ENCODE data around the gene RRAS2. TPM values are rescaled to one million over a fixed set of nuclear protein-coding genes. Genes with fewer than 3 reads are reported as not detected.

RRAS2 gene
- total RNA-seq, 2 donors from 2014 or later, result 15.8 to 27.5 TPM

GRCh38 chr11:14386081-14386480 lies 27.1 kb upstream of the RRAS2 start:
- Histone ChIP-seq H3K36me3 (replicated peaks in 1 of 2; ENCODE audit: insufficient read depth in 1 of 2, low read depth in 2 of 2) (no peaks in the 10 kb centered on the region), H3K9me3 (no peaks in the 10 kb centered on the region), H3K4me3 (no peak overlapping the region), H3K27me3 (no peaks in the 10 kb centered on the region), H3K27ac (no peak overlapping the region), H3K4me1 (peaks cover 11% of the 10 kb centered on the region)
- intact Hi-C loops (cut with DNase I), result no loop called here
- DNase-seq (no peak), ATAC-seq (no peak)
- TF ChIP-seq CTCF (IDR thresholded peaks at IDR 0.05) (no peak), POLR2A (IDR thresholded peaks at IDR 0.05) (no peak)

GRCh38 chr11:14384338-14384737 lies 25.4 kb upstream of the RRAS2 start:
- peaks cover 12% of the 10 kb centered on the region for H3K4me1 ChIP-seq
- intact Hi-C loops (cut with DNase I), result no loop called here
- no peak overlapping the region for H3K27ac ChIP-seq
- 82 to 86% methylated on average over 1 of the region's 1 CpG for WGBS, 2 donors
- H3K27me3 ChIP-seq, result no peaks in the 10 kb centered on the region
- DNase-seq (no peak), ATAC-seq (no peak)
- no peaks in the 10 kb centered on the region for H3K9me3 ChIP-seq
- no peak overlapping the region for H3K4me3 ChIP-seq
- H3K36me3 ChIP-seq (replicated peaks in 1 of 2; ENCODE audit: insufficient read depth in 1 of 2, low read depth in 2 of 2), result no peaks in the 10 kb centered on the region
- TF ChIP-seq CTCF (IDR thresholded peaks at IDR 0.05), result no peak
- TF ChIP-seq POLR2A (IDR thresholded peaks at IDR 0.05), result no peak

GRCh38 chr11:14381968-14382367 lies 23.0 kb upstream of the RRAS2 start:
- DNase-seq (no peak), ATAC-seq (no peak)
- H3K27me3 ChIP-seq, result no peaks in the 10 kb centered on the region
- intact Hi-C loops (cut with DNase I), result no loop called here
- H3K9me3 ChIP-seq, result no peaks in the 10 kb centered on the region
- TF ChIP-seq CTCF (IDR thresholded peaks at IDR 0.05) (no peak), POLR2A (IDR thresholded peaks at IDR 0.05) (no peak)
- no peaks in the 10 kb centered on the region for H3K36me3 ChIP-seq (replicated peaks in 1 of 2; ENCODE audit: insufficient read depth in 1 of 2, low read depth in 2 of 2)
- H3K4me1 ChIP-seq, result peaks cover 12% of the 10 kb centered on the region
- H3K27ac ChIP-seq, result no peak overlapping the region
- H3K4me3 ChIP-seq, result no peak overlapping the region
- 64 to 66% methylated on average over 4 of the region's 4 CpGs for WGBS, 2 donors

GRCh38 chr11:14380947-14381561 lies 22.1 kb upstream of the RRAS2 start:
- Histone ChIP-seq H3K27ac (peak overlapping the region; percentile 74 to 88 (median 86)), H3K36me3 (replicated peaks in 1 of 2; ENCODE audit: insufficient read depth in 1 of 2, low read depth in 2 of 2) (no peaks in the 10 kb centered on the region), H3K27me3 (no peaks in the 10 kb centered on the region), H3K4me3 (peak overlapping the region in 1 of 2 donors; percentile 26), H3K9me3 (no peaks in the 10 kb centered on the region), H3K4me1 (peaks cover 16% of the 10 kb centered on the region)
- 0 to 1% methylated on average over 9 to 54 of the region's 54 CpGs for WGBS, 2 donors
- ATAC-seq (peak; percentile 91), DNase-seq (peak; percentile 72 to 87 (median 78))
- TF ChIP-seq POLR2A (IDR thresholded peaks at IDR 0.05) (peak; percentile 42 to 74 (median 71)), CTCF (IDR thresholded peaks at IDR 0.05) (peak in 1 of 7 experiments; percentile 9)
- intact Hi-C loops (cut with DNase I), result no loop called here
